HFF-Myc (cell line): Measurements from ENCODE around the gene SLC17A1.

Experiments used
- DNase-seq: peaks from one replicate; pipeline ENCODE4 v3.0.0-alpha.2; 2011; ENCODE audit warnings: low read depth; ENCODE audit errors: extremely low read depth
- H3K4me3 ChIP-seq: replicated peaks from 2 replicates; pipeline ENCODE4 v1.5.1; 2011; ENCODE audit warnings: low read depth, mild to moderate bottlenecking, control low read depth, low read length
- CTCF ChIP-seq: IDR thresholded peaks from 2 replicates; pipeline ENCODE4 v1.5.1; 2012; ENCODE audit warnings: mild to moderate bottlenecking, low read depth, low read length, control low read depth; ENCODE audit errors: missing control alignments

The SLC17A1 gene

GRCh38 chr6:25769983-25770382, 61.9 kb downstream of the SLC17A1 start:
- no peak for DNase-seq
- no peak overlapping the region for H3K4me3 ChIP-seq
- TF ChIP-seq CTCF: no peak

GRCh38 chr6:25768566-25768965, 63.3 kb downstream of the SLC17A1 start:
- no peak overlapping the region for H3K4me3 ChIP-seq
- TF ChIP-seq CTCF: no peak
- no peak for DNase-seq

DNA sequence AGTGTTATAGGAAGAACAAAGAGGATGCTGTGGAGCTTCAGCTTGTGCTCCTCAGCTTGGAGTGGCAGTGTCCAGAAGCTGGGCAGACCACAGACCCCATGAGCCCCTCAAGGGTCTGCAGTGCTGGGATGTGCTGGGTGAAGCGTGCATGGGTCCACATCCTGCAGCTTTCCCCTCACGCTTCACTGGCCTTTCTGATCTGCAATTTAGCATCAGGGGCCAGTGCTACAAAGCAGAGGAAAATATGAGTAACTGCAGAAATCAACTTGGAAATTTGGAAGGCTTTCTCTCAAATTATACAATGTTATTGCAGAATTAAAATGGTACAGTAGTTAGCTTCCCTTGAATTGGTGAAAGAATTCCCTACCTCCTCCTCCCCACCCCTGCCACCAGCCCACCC, 67.2 kb downstream of the SLC17A1 start:
- TF ChIP-seq CTCF: no peak
- H3K4me3 ChIP-seq: no peak overlapping the region
- no peak for DNase-seq

- no peak for TF ChIP-seq CTCF
- no peak overlapping the region for H3K4me3 ChIP-seq
- DNase-seq: no peak
Measured at GRCh38 chr6:25757936-25758642, 73.8 kb downstream of the SLC17A1 start.

- no peak overlapping the region for H3K4me3 ChIP-seq
- TF ChIP-seq CTCF: no peak
- no peak for DNase-seq
Measured at GRCh38 chr6:25756382-25757363, 75.2 kb downstream of the SLC17A1 start.

DNA sequence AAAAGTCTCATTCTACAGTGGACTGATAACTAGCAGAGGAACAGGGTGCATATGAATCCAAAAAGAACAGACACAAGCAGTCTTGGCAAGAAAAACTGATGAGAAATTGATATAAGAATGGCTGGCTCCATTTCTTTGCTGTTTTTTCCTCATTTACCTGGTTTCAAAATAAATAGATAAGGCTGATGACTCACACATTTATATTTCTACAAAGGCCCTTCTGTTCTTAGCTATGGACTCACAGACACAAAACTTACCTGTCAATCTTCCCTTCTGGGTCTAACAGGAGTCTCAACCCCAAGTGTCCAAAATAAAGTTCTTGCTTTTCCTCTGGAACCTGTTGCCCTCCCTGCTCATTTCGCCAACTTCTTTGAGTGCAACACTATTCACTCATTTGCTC, 76.4 kb downstream of the SLC17A1 start:
- TF ChIP-seq CTCF: no peak
- no peak for DNase-seq

More for the DNA sequence above, 76.4 kb downstream of the SLC17A1 start:
- H3K4me3 ChIP-seq: no peak overlapping the region
